Left colon (tissue), 2 donors: Measurements from ENCODE around the gene MFGE8. TPM values are rescaled to one million over a fixed set of nuclear protein-coding genes. Genes with fewer than 3 reads are reported as not detected.
A peak's percentile ranks its signal among the peaks of the same experiment; 100 is the strongest.

ENCODE experiments used
- ATAC-seq: fragments of 200-7000 bp; cut with Tn5 transposase; one replicate; pipeline ENCODE4 v1.9.1; 2020; ENCODE audit warnings: mild to moderate bottlenecking, moderate library complexity
- DNase-seq, 2 donors: peaks; one replicate each; pipeline ENCODE4 v3.0.0-alpha.2; 2020
- intact Hi-C, 2 donors: fragments of 100-400 bp; cut with DNase I in 1 of 2; cut with micrococcal nuclease in 1 of 2; formaldehyde crosslinking; loops; one replicate each; pipeline versions ENCODE4 v1.11.2 to v1.14.0; 2022; cut with DNase I, micrococcal nuclease
- total RNA-seq, 2 donors: library from RNA; stranded (reverse); fragmentation: NEBNext Ultra II Directional; extraction: Animal tissue kit (Norgen Biotek cat#: 25700); gene quantifications; one replicate each; pipeline ENCODE4 v1.2.1, GENCODE V29; 2021
- donor health status: DM: no; HTN: no; CAD: no.
- donor health status: DM: yes; HTN: yes; CAD: no.

MFGE8 gene
- total RNA-seq, 2 donors from 2014 or later: 37.1 to 69.8 TPM

DNA sequence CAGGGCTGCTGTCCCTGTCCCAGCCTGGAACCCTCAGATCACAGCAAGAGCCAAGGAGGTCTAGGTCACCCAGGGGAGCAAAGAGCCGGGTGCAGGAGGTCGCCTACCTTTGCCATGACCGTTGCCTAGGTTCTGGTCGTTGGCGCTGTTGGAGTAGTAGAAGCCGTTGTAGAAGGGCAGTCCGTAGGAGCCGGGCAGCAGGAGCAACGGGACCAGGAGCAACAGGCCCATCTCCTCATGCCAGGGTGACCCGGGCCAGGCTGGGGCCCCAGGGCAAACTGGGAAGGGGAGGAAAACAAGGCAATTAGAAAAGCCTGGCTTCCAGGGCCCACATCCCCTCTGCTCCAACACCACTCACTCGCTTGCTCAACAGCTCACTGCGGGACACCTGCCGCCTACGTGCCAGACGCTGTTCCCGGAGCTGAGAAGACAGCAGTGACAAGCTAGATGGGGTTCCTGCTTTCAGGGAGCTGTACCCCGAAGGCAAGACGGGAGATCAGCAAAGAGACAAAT, 26.1 kb downstream of the MFGE8 start:
- ATAC-seq (no peak), DNase-seq (no peak)
- intact Hi-C loops: no loop called here

DNA sequence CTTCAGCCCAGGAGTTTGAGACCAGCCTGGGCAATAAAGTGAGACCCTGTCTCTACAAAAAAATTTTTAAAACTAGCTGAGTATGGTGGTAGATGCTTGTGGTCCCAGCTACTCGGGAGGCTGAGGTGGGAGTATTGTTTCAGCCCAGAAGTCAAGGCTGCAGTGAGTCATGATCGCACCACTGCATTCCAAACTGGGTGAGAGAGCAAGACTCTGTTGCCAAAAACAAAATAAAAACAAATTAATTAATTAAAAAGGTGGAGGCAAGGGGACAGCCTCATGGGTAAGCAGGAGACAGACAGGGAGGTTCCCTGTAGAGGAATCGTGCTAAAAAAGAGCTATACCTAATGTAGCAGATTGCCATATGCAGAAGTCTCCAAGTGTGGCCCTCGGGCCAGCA, 30.4 kb downstream of the MFGE8 start:
- ATAC-seq (no peak), DNase-seq (no peak)
- intact Hi-C loops: no loop called here

GRCh38 chr15:88881775-88882174, 31.4 kb downstream of the MFGE8 start:
- ATAC-seq: no peak
- intact Hi-C loops: no loop called here
- no peak for DNase-seq

- intact Hi-C loops: no loop called here
- ATAC-seq (no peak), DNase-seq (no peak)
These were observed 32.0 kb downstream of the MFGE8 start for GRCh38 chr15:88880944-88881740.

DNA sequence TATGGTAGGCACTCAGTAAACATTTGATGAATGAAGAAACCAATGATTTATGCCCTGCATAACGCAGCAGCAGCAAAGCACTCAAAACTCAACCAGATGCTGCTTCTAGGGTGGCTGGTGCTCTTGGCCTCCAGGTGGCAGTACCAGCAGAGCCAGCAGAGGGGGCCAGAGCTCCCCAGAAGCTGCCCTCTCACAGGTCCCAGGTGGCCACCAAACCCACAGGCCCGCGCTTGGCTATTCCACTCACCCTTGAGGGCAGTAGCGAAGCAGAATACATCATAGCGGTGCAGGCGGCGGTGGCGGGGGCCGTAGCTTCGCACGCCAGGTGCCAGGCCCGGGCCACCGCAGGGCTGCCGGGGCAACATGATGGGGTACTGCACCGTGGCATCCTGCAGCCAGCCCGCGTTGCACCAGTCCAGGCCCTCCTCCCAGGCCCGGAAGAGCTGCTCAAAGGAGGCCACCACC, 34.4 kb downstream of the MFGE8 start:
- intact Hi-C loops: no loop called here
- DNase-seq: peak in 1 of 2 donors; percentile 44
- peak; percentile 73 for ATAC-seq

DNA sequence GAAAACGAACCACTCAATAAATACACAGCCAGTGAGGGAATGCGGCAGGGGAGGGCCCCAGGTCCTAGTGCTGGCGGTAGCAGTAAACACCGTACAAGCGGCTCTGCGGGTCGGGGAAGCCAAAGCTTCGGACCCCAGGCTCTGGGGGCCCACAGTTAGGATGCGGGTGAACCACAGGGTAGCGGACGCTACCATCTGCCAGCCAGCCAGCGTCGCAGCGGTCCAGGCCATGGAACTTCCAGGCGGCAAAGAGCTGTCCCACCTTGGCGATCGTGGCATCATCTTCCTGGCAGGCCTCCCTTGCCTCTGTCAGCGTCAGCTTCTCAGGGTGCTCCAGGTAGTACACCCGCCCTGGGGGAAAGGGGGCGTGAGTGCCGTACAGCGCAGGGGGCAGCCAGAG, 35.3 kb downstream of the MFGE8 start:
- no peak for DNase-seq
- no peak for ATAC-seq
- intact Hi-C loops: no loop called here

DNA sequence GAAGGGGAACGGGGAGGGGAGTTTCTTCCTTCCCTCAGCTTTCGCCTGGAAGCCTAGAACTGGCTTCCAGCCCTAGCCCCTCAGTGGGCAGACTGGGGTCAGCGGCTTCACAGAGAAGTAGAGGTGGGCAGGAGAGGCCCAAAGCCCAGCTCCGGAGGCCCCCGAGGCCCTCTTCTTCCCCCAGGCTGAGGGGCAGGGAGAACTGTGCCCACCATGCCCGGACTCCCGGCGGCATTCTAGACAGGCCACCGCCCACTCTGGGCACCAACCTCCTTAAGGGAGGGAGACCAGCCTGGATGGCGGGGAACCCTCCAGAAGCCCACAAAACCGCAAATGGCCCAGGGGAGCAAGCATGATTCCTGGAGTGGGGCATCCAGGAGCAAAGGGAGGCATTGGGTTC, 35.8 kb downstream of the MFGE8 start:
- intact Hi-C loops: no loop called here
- ATAC-seq: no peak

DNA sequence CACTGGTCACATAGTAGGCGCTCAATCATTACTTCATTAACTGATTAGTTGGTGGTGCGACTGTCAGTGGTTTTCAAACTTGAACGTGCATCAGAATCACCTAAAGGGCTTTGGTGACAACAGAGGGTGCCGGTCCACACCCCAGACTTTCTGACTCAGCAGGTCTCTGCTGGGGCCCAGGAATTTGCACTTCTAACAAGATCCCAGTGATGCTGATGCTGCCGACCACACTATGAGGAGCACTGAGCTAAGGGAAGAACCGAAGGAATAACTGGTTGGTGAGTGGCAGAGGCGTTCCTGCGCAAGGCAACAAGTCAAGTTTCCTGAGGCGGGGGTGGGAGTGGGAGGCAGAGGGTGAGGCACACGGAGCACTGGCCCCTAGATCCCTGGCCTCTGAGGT, 36.6 kb downstream of the MFGE8 start:
- DNase-seq: no peak
- no peak for ATAC-seq
- intact Hi-C loops: no loop called here

More for the DNA sequence above, 35.8 kb downstream of the MFGE8 start:
- no peak for DNase-seq

- intact Hi-C loops: no loop called here
- DNase-seq (no peak), ATAC-seq (no peak)
These were observed 38.5 kb downstream of the MFGE8 start for GRCh38 chr15:88874684-88875083.

- ATAC-seq (no peak), DNase-seq (no peak)
- intact Hi-C loops: no loop called here
These were observed 38.9 kb downstream of the MFGE8 start for GRCh38 chr15:88874275-88874674.

DNA sequence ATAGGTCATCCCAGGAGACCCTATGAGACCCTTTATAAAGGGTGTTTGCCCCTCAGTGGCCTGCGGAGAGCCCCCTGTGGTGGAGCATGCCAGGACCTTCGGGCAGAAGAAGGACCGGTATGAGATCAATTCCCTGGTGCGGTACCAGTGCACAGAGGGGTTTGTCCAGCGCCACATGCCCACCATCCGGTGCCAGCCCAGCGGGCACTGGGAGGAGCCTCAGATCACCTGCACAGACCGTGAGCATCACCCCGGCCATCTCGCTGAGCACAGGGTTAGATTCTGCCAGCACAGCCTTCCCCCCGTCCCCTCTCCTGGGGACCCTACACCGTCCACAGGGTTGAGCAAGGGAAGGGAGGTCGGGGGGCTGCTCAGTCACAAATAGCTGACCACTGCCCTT, 39.4 kb downstream of the MFGE8 start:
- DNase-seq (no peak), ATAC-seq (no peak)
- intact Hi-C loops: no loop called here

- DNase-seq (no peak), ATAC-seq (no peak)
- intact Hi-C loops: no loop called here
These were observed 40.5 kb downstream of the MFGE8 start for GRCh38 chr15:88872706-88873105.

GRCh38 chr15:88872106-88872505, 41.1 kb downstream of the MFGE8 start:
- intact Hi-C loops: no loop called here
- DNase-seq: no peak
- no peak for ATAC-seq

- no peak for DNase-seq
- intact Hi-C loops: no loop called here
- ATAC-seq: no peak
These were observed 41.9 kb downstream of the MFGE8 start for GRCh38 chr15:88871313-88871712.

DNA sequence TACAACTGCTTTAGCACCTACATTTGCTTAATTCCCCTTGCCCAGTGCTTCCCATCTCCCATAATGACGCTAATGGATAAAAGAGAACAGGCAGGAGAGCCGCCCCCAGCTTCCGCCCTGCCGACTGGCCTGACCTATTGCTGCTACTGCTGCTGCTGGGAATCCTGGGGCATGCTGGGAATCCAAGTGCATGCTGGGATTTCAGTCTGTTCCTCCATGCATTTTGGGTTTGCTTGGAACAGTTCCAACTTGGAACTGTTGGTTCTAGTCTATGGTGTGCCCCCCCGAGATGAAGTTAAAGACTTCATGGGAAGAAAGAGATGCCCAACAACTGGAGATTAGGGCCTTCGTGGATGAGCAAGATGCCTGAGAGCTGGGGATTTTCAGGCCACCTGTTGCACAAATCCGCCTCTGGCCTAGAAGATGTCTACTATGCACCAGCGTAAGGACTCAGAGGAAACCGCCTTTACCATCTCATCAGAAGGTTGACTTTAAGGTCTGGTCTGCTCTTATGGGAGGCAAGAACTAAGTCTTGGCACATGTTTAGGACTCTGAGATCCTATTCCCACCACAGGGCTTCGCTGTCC, 46.8 kb downstream of the MFGE8 start:
- intact Hi-C loops: no loop called here
- ATAC-seq: no peak
- DNase-seq: no peak

GRCh38 chr15:88865498-88866099, 47.6 kb downstream of the MFGE8 start:
- no peak for DNase-seq
- intact Hi-C loops: no loop called here
- no peak for ATAC-seq

DNA sequence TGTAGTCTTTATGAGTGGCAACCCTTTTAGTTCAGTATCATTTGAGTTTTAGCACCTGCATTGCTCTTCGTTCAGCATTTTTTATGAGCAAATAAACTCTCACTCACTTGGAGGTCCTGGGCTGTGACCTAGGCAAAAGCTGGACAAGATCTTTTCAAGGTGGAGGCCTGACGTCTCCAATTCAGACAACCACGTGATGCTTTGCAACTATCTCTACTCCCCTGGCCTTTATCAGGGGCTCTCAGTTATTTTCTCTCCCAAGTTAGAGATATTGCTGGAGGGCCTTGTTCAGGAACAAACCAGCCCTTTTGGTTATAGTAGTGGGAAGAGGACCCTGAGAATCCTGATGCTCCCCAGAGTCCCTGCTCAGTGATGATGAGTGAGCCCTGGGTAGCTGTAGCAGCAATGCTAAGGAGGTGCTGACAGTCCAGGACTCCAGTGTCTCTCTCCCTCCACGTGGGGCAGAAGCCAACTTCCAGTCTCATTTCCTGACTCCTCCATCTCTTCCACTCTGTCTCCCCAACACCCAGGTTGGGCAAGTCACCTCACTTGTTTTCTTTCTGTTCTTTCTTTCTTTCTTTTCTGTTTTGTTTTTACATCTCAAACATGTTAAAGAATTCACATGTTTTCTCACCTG, 48.2 kb downstream of the MFGE8 start:
- no peak for ATAC-seq
- intact Hi-C loops: no loop called here
- DNase-seq: no peak

DNA sequence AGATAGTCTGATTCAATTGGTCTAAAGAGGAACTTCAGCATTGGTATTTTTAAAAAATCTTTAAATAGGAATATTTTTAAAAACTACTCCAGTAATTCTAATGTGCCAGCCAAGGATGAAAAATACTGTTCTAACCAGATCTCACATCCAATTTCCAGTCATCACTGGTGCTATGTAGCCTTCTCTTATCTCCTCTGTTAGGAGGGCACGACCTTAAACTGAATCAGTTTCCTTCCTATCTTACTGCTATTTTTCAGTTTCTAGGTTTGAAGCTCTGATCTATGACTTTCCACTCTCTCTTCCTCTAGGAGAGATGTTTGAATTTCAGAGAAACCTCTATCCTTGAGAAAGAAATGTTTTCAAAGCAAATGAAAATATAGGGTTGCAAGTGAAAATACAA, 49.8 kb downstream of the MFGE8 start:
- intact Hi-C loops: no loop called here
- no peak for ATAC-seq

GRCh38 chr15:88860212-88860611, 53.0 kb downstream of the MFGE8 start:
- intact Hi-C loops: no loop called here
- no peak for ATAC-seq
- no peak for DNase-seq

More for the DNA sequence above, 49.8 kb downstream of the MFGE8 start:
- DNase-seq: no peak

GRCh38 chr15:88859550-88859949, 53.6 kb downstream of the MFGE8 start:
- intact Hi-C loops: no loop called here
- no peak for DNase-seq
- ATAC-seq: no peak
